ENCODE data around the gene ELFN1. TPM values are rescaled to one million over a fixed set of nuclear protein-coding genes. Genes with fewer than 3 reads are reported as not detected.

ELFN1 gene
- total and polyA plus RNA-seq, 2 donors (not counting 3 experiments of a cell fraction or from before 2014, with no cell fraction given): 0.37 to 1.0 TPM

DNA sequence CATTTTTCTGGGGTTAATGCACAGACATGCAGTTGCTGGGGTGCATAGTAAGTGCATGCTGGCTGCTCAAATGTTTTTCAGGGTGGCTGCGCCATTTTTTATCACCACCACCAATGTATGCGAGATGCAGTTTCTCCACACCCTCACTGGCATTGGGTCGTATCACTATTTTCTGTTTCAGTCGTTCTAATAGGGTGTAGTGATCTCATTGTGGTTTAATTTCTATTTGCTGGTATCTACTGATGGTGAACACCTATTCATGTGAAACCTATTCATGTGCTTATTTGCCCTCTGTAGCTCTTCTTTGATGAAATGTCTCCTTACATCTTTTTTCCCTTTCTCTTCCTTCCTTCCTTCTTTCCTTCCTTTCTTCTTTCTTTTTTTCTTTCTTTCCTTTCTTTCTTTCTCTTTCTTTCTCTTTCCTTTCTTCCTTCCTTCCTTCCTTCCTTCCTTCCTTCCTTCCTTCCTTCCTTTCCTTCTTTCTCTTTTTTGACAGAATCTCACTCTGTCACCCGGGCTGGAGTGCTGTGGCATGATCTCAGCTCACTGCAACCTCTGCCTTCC is 84.3 kb downstream of the ELFN1 start:
- no peak overlapping the region for H3K4me2 ChIP-seq (ENCODE audit: insufficient read depth, low read length)
- no peaks in the 10 kb centered on the region for H3K9me1 ChIP-seq (replicated peaks; ENCODE audit: control insufficient read depth, extremely low read depth, insufficient read depth, low read length)
- no peak overlapping the region for H3K27ac ChIP-seq (ENCODE audit: insufficient read depth, low read depth, low read length)
- DNase-seq (ENCODE audit: low read depth, low spot score): no peak
- H3K79me2 ChIP-seq (ENCODE audit: control insufficient read depth, insufficient read depth, low read length): no peaks in the 10 kb centered on the region
- intact Hi-C loops (cut with micrococcal nuclease) (no loop called here), dilution Hi-C loops (cut with MboI; ENCODE audit: extremely low pct_ligation_motif_present, low sequenced_read_pairs) (no loop called here)
- no peak for FAIRE-seq
- no peak overlapping the region for H3K4me3 ChIP-seq (replicated peaks in 1 of 3; ENCODE audit: insufficient read depth in 1 of 3, low read depth in 1 of 3, low read length in 3 of 3)
- ChIA-PET CTCF (no interaction called here), POLR2A (no interaction called here)
- H3K27me3 ChIP-seq (ENCODE audit: control insufficient read depth in 2 of 2, insufficient read depth in 2 of 2, low read length in 2 of 2): peaks cover 0 to 5% of the 10 kb centered on the region in 2 experiments
- H2AFZ ChIP-seq (ENCODE audit: low read depth, low read length): no peak overlapping the region
- H3K36me3 ChIP-seq (ENCODE audit: control insufficient read depth in 2 of 2, extremely low read depth in 1 of 2, insufficient read depth in 2 of 2, low read length in 2 of 2): no peaks in the 10 kb centered on the region
- H3K9me3 ChIP-seq (replicated peaks; ENCODE audit: control insufficient read depth, insufficient read depth, low read length): no peaks in the 10 kb centered on the region
- no peaks in the 10 kb centered on the region for H3K4me1 ChIP-seq (ENCODE audit: control insufficient read depth, extremely low read depth, insufficient read depth, low read length)
- no peak for TF ChIP-seq GATA2 (IDR thresholded peaks at IDR 0.05; ENCODE audit: insufficient read depth, insufficient read length, low read depth, low read length)
- TF ChIP-seq FOS (IDR thresholded peaks at IDR 0.05; ENCODE audit: borderline replicate concordance, insufficient read depth, low read length): no peak
- TF ChIP-seq, protein P1, sequence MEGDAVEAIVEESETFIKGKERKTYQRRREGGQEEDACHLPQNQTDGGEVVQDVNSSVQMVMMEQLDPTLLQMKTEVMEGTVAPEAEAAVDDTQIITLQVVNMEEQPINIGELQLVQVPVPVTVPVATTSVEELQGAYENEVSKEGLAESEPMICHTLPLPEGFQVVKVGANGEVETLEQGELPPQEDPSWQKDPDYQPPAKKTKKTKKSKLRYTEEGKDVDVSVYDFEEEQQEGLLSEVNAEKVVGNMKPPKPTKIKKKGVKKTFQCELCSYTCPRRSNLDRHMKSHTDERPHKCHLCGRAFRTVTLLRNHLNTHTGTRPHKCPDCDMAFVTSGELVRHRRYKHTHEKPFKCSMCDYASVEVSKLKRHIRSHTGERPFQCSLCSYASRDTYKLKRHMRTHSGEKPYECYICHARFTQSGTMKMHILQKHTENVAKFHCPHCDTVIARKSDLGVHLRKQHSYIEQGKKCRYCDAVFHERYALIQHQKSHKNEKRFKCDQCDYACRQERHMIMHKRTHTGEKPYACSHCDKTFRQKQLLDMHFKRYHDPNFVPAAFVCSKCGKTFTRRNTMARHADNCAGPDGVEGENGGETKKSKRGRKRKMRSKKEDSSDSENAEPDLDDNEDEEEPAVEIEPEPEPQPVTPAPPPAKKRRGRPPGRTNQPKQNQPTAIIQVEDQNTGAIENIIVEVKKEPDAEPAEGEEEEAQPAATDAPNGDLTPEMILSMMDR (IDR thresholded peaks at IDR 0.05; ENCODE audit: extremely low read depth in 1 of 2, insufficient read depth in 1 of 2, low read depth in 1 of 2, low read length in 2 of 2): no peak
- TF ChIP-seq MYC (IDR thresholded peaks at IDR 0.05; ENCODE audit: low read depth, low read length): no peak
- TF ChIP-seq JUN (IDR thresholded peaks at IDR 0.05; ENCODE audit: borderline replicate concordance, insufficient read depth, insufficient read length, low read depth): no peak
- TF ChIP-seq, protein P2, sequence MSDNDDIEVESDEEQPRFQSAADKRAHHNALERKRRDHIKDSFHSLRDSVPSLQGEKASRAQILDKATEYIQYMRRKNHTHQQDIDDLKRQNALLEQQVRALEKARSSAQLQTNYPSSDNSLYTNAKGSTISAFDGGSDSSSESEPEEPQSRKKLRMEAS (IDR thresholded peaks at IDR 0.05; ENCODE audit: insufficient read depth, insufficient read length): no peak
- no peak for TF ChIP-seq POLR2A (IDR thresholded peaks at IDR 0.05; ENCODE audit: low read depth, low read length)
- no peak for TF ChIP-seq EZH2 (IDR thresholded peaks at IDR 0.05; ENCODE audit: borderline replicate concordance, low read depth, low read length, severe bottlenecking)
- TF ChIP-seq POLR2AphosphoS5 (IDR thresholded peaks at IDR 0.05; ENCODE audit: insufficient read depth, low read depth, low read length): no peak
- H4K20me1 ChIP-seq (replicated peaks; ENCODE audit: control insufficient read depth, extremely low read depth, insufficient read depth, low read length): no peaks in the 10 kb centered on the region
- no peak overlapping the region for H3K9ac ChIP-seq (replicated peaks; ENCODE audit: extremely low read depth, insufficient read depth, low read length)
- no TSS peak for BruUV-seq (replicated peaks)

Data from endothelial cell of umbilical vein (primary cell).